GM23248 (cell line): Measurements from ENCODE around the gene SH3BGR.

ENCODE experiments used
- EZH2 ChIP-seq: fragments of 200-600 bp; sonication (generic); IDR thresholded peaks from 2 replicates; pipeline ENCODE4 v1.6.1; 2018; ENCODE audit warnings: antibody characterized with exemption, mild to moderate bottlenecking; ENCODE audit not compliant: insufficient read depth, poor library complexity, severe bottlenecking
- EZH2phosphoT487 ChIP-seq: fragments of 200-600 bp; sonication (generic); IDR thresholded peaks from 2 replicates; pipeline ENCODE4 v1.6.1; 2018; ENCODE audit warnings: antibody characterized with exemption, moderate library complexity, mild to moderate bottlenecking, low read depth; ENCODE audit not compliant: insufficient read depth

- TF ChIP-seq EZH2phosphoT487 = no peak
- TF ChIP-seq EZH2 = no peak
Measured at GRCh38 chr21:39510240-39510639, 58.5 kb downstream of the SH3BGR start.
